Stomach (tissue), 9 donors: ENCODE measurements around the gene CREB5. TPM values are rescaled to one million over a fixed set of nuclear protein-coding genes. Genes with fewer than 3 reads are reported as not detected.
"Not testable (repeated sequence)": the region's sequence is repeated elsewhere in the genome, so short reads cannot be mapped to it uniquely, and the experiment has no call there.

Experiments used
- DNase-seq, 2 donors: peaks; one replicate each; pipeline versions ENCODE4 v3.0.0 to v3.0.0-alpha.2; 2013 to 2019
- H3K27ac ChIP-seq, 5 donors: fragments of 200-600 bp in 4 of 5; sonication (generic) in 4 of 5; one replicate each; pipeline ENCODE4 v1.5.1; 2013 to 2019; ENCODE audit warnings: mild to moderate bottlenecking in 1 of 5, moderate library complexity in 1 of 5
- H3K27me3 ChIP-seq, 3 donors: fragments of 200-600 bp; sonication (generic); one replicate each; pipeline ENCODE4 v1.5.1; 2017 to 2019; ENCODE audit warnings: mixed run types in 1 of 3
- H3K36me3 ChIP-seq, 4 donors: fragments of 200-600 bp; sonication (generic); 1 replicate in 3 of 4; 2 replicates in 1 of 4; pipeline ENCODE4 v1.5.1; 2016 to 2019
- H3K4me1 ChIP-seq, 4 donors: fragments of 200-600 bp; sonication (generic); one replicate each; pipeline ENCODE4 v1.5.1; 2016 to 2019
- H3K4me3 ChIP-seq, 4 donors: fragments of 200-600 bp; sonication (generic) in 3 of 4; one replicate each; pipeline ENCODE4 v1.5.1; 2016 to 2019; ENCODE audit warnings: mild to moderate bottlenecking in 1 of 4
- H3K9me3 ChIP-seq, 4 donors: fragments of 200-600 bp; sonication (generic); one replicate each; pipeline ENCODE4 v1.5.1; 2016 to 2019
- CTCF ChIP-seq, 7 experiments: fragments of 450-650 bp in 4 of 7; fragments of 200-600 bp in 3 of 7; sonication (generic) in 3 of 7; IDR thresholded peaks; one replicate each; pipeline ENCODE4 v1.5.1; 2016 to 2019; ENCODE audit warnings: antibody characterized with exemption in 7 of 7, control low read depth in 2 of 7, mild to moderate bottlenecking in 1 of 7
- EP300 ChIP-seq: sonication (generic); formaldehyde crosslinking; IDR thresholded peaks from one replicate; pipeline ENCODE4 v1.6.1; 2017; ENCODE audit warnings: antibody characterized with exemption
- POLR2A ChIP-seq, 4 donors: fragments of 450-650 bp; IDR thresholded peaks; one replicate each; pipeline ENCODE4 v1.6.1; 2016; ENCODE audit warnings: antibody characterized with exemption in 4 of 4, control low read depth in 2 of 4, mild to moderate bottlenecking in 1 of 4, moderate library complexity in 1 of 4
- POLR2AphosphoS5 ChIP-seq, 3 donors: sonication (generic); formaldehyde crosslinking; IDR thresholded peaks; one replicate each; pipeline ENCODE4 v1.6.1; 2016; ENCODE audit warnings: antibody characterized with exemption in 3 of 3
- WGBS, 5 donors: extraction: QIAGEN DNeasy Blood & Tissue Kit in 3 of 5; methylation state at CpG; one replicate each; pipeline versions ENCODE4 v1.1.5 to v1.1.7; 2013 to 2018; 5-methylcytosine and 5-hydroxymethylcytosine counted together
- intact Hi-C: fragments of 100-400 bp; cut with DNase I; formaldehyde crosslinking; loops from one replicate; pipeline ENCODE4 v1.15.1; 2023; ENCODE audit warnings: low total_unique reads
- polyA plus RNA-seq, 3 donors: library from polyadenylated mRNA; stranded (reverse); fragments of 200-250 nt; gene quantifications; one replicate each; pipeline ENCODE4 v1.2.3, GENCODE V29; 2013
- total RNA-seq, 5 donors: library from RNA; depleted of rRNA; stranded (reverse); fragments of >200 nt; gene quantifications; one replicate each; pipeline versions ENCODE4 v1.1.0 to v1.2.3, GENCODE V29; 2014 to 2016
- donor health status: healthy with polysubstance abuse.
- donor health status: Bipolar disorder and iron deficiency.
- donor health status: healthy.

Gene CREB5
- total and polyA plus RNA-seq, 8 donors = 0.68 to 30.3 (median 1.5) TPM; not detected in 1

- Histone ChIP-seq H3K27ac (no peak overlapping the region), H3K27me3 (no peaks in the 10 kb centered on the region), H3K9me3 (no peaks in the 10 kb centered on the region), H3K4me3 (no peak overlapping the region), H3K4me1 (peaks cover 0 to 1% (median 0%) of the 10 kb centered on the region in 4 donors), H3K36me3 (no peaks in the 10 kb centered on the region)
- no peak for DNase-seq
- intact Hi-C loops = no loop called here
- 77 to 95% (median 88%) methylated on average over 5 of the region's 5 CpGs for WGBS, 5 donors
- TF ChIP-seq EP300 (no peak), POLR2AphosphoS5 (IDR thresholded peaks at IDR 0.05) (no peak), CTCF (IDR thresholded peaks at IDR 0.05) (no peak)
These were observed 406.7 kb downstream of the CREB5 start for GRCh38 chr7:28818996-28819395.

- WGBS, 5 donors = 77 to 89% (median 86%) methylated on average over 3 of the region's 3 CpGs
These were observed 411.3 kb downstream of the CREB5 start for GRCh38 chr7:28823582-28823981.

GRCh38 chr7:28825817-28826448 is 413.6 kb downstream of the CREB5 start:
- H3K9me3 ChIP-seq, H3K4me1 ChIP-seq, H3K27me3 ChIP-seq, DNase-seq, intact Hi-C loops, H3K36me3 ChIP-seq, H3K4me3 ChIP-seq, H3K27ac ChIP-seq: not testable (repeated sequence)
- 85 to 90% (median 87%) methylated on average over 8 of the region's 8 CpGs for WGBS, 5 donors

More at GRCh38 chr7:28823582-28823981, 411.3 kb downstream of the CREB5 start:
- no peaks in the 10 kb centered on the region for H3K4me1 ChIP-seq
- intact Hi-C loops = no loop called here
- TF ChIP-seq POLR2AphosphoS5 (IDR thresholded peaks at IDR 0.05) (no peak), POLR2A (IDR thresholded peaks at IDR 0.05) (no peak), EP300 (no peak)
- no peak for DNase-seq
- no peak overlapping the region for H3K27ac ChIP-seq
- no peaks in the 10 kb centered on the region for H3K36me3 ChIP-seq
- H3K27me3 ChIP-seq = no peaks in the 10 kb centered on the region
- H3K4me3 ChIP-seq = no peak overlapping the region
- no peaks in the 10 kb centered on the region for H3K9me3 ChIP-seq

- intact Hi-C loops = no loop called here
- TF ChIP-seq CTCF (IDR thresholded peaks at IDR 0.05) (no peak), POLR2AphosphoS5 (IDR thresholded peaks at IDR 0.05) (no peak), POLR2A (IDR thresholded peaks at IDR 0.05) (no peak), EP300 (no peak)
- 47 to 85% (median 81%) methylated on average over 1 of the region's 1 CpG for WGBS, 5 donors
- no peak for DNase-seq
- Histone ChIP-seq H3K36me3 (no peaks in the 10 kb centered on the region), H3K27me3 (no peaks in the 10 kb centered on the region), H3K27ac (no peak overlapping the region), H3K4me1 (no peaks in the 10 kb centered on the region), H3K4me3 (no peak overlapping the region), H3K9me3 (no peaks in the 10 kb centered on the region)
These were observed 418.5 kb downstream of the CREB5 start for GRCh38 chr7:28830846-28831245.

GRCh38 chr7:28832669-28833068 is 420.4 kb downstream of the CREB5 start:
- Histone ChIP-seq H3K27ac (no peak overlapping the region), H3K4me3 (no peak overlapping the region), H3K27me3 (no peaks in the 10 kb centered on the region), H3K4me1 (no peaks in the 10 kb centered on the region), H3K36me3 (no peaks in the 10 kb centered on the region), H3K9me3 (no peaks in the 10 kb centered on the region)
- TF ChIP-seq POLR2A (IDR thresholded peaks at IDR 0.05) = no peak
- TF ChIP-seq CTCF (IDR thresholded peaks at IDR 0.05) = no peak
- no peak for TF ChIP-seq EP300
- no peak for TF ChIP-seq POLR2AphosphoS5 (IDR thresholded peaks at IDR 0.05)
- DNase-seq = no peak
- intact Hi-C loops = no loop called here
- 90 to 100% (median 95%) methylated on average over 3 of the region's 3 CpGs for WGBS, 5 donors
